NCI-H1417 treated with DMSO at 0.1 percent for 48 hours (cell line): Measurements from ENCODE around the gene CTDSP2.
"Not testable (repeated sequence)": the region's sequence is repeated elsewhere in the genome, so short reads cannot be mapped to it uniquely, and the experiment has no call there.

Experiments
- DNase-seq: peaks from one replicate; lab custom pipeline; 2025; lab: John Stamatoyannopoulos, UW

The CTDSP2 gene

DNA sequence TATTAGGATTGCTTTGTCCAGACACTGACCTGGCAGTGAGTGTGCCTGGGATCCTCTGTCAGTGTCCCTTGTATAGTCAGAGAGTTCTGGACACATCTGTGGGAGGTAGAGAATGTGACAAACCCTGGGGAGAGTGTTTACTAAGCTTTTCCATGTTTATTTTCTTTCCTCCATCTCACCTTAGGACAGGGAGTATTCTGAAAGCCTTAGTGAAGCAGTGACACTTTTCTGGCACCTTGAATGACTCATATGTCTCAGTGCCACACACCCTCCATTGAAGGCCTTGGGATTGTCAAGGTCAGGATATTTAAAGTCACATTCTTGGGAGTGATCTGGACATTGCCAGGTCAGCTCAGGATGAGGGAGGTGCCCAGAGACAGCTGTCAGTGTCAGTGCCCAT lies 34.9 kb upstream of the CTDSP2 start:
- no peak for DNase-seq

GRCh38 chr12:57881035-57881434 lies 34.5 kb upstream of the CTDSP2 start:
- not testable (repeated sequence) for DNase-seq

DNA sequence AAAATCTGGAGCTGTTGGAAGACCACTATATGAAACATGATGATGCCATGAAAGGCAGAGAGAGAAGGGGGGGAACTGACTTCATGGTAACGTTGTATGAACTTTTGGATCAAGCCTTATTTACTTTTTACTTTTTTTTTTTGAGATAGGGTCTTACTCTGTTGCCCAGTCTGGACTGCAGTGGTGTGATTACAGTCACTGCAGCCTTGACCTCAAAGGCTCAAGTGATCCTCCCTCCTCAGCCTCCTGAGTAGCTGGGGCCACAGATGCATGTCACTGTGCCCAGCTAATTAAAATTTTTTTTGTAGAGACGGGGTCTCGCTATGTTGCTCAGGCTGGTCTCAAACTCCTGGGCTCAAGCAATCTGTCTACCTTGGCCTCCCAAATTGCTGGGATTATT lies 31.3 kb upstream of the CTDSP2 start:
- no peak for DNase-seq

- no peak for DNase-seq
These were observed 29.4 kb upstream of the CTDSP2 start for GRCh38 chr12:57875753-57876547.

GRCh38 chr12:57874166-57875108 lies 27.9 kb upstream of the CTDSP2 start:
- no peak for DNase-seq

- DNase-seq: no peak
These were observed 25.8 kb upstream of the CTDSP2 start for GRCh38 chr12:57872362-57872761.

DNA sequence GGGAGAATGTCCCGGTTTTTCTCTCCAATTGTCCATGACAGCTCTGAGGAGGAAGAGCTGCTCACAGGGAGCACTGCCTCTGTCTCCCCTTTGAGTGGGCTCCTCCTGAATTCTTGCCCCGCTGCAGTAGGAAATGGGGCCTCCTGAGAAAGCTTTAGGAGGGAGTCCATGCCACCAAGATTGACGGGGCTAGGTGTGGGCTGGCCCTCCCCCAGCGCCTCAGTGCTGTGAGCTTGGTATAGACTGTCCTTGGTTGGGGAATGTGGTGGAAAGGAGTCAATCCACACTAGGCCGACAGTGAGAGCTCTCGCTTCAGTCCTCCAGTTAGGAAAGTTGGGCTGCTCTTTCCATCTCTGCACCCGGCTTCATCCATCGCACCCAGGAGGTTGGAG lies 23.4 kb upstream of the CTDSP2 start:
- DNase-seq: no peak

- no peak for DNase-seq
These were observed 22.9 kb upstream of the CTDSP2 start for GRCh38 chr12:57869298-57869926.

DNA sequence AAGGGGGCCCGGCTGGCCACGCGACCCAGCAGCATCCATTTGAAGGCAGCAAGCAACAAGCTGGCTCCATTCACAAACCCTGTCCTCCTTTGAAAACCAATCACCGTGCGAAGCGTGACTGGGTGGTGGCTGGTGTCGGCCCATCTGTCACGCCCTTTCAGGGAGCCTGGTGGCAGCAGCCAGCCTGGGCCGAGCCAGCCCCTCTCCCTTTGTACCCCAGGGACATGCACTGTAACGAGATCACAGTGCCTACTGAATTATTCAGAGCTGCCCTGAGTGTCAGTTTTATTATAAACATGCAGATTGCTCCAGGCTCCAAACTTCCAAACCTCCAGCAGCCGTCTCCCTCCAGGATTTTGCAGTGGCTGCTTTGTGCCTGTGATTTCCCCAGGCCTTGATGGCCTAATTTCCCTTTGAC lies 22.3 kb upstream of the CTDSP2 start:
- DNase-seq: no peak

- DNase-seq: no peak
These were observed 21.7 kb upstream of the CTDSP2 start for GRCh38 chr12:57868221-57868620.

- no peak for DNase-seq
These were observed 19.9 kb upstream of the CTDSP2 start for GRCh38 chr12:57866308-57867019.

DNA sequence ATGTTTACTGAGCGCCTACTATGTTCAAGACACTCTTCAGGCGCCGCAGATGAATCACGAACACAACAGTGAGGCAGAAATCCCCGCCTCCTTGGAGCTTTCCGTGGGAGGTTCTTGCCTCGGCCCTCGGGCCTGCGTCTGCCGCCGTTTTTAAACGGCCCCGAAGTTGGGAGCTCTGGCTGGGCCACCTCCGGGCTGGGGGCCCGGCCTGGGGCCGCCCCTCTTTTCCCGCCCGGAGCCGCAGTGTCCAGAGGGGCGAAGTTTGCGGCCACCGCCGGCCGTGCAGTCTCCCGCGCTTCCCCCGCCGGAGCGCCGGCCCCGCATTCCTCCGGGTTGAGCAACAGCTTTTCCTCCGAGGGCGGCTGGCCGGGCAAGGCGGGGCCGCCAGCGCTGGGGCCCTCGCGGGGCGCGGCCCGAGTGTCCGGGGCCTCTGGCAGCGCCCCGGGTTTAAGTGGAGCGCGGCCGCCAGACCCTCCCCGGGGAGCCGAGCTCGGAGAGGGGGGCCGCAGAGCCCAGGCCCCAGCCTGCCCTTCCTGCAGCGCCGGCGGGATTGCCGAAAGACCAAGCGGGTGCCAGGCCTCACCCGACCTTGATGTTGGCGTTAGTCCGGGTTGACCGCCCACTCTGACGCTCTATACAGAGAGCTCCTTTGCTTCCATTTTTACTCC lies 18.7 kb upstream of the CTDSP2 start:
- DNase-seq: no peak

DNA sequence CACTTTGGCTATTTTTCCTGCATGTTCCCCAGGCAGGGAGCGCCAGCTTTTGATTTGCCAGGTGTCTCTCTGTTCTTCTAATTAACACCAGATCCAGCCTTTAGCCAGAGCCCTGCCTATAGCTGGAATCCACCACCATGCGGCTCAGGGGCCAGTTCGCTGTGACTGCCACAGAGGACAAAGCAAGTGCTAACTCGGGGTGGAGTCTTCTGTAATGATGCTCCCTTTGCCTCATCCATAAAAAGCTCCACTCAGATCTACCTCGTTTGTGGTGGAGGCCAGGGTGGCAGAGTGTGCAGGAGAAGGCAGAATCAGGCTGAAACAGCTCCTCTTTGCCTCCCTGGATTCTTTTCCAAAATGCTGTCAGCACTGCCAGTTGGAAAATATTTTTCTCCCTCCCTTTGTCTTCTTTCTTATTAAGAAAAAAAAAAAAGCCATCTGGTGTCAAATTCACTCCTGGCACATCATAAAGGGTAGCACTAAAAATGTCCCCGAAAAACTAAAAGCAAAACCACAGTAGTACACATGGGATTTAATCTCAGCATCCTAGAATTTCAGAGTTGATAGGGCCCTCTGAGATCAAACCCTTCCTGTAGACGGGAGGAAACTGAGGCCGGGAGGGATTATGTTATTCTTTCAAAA lies 18.0 kb upstream of the CTDSP2 start:
- no peak for DNase-seq

- DNase-seq: no peak
These were observed 17.1 kb upstream of the CTDSP2 start for GRCh38 chr12:57863676-57864075.

DNA sequence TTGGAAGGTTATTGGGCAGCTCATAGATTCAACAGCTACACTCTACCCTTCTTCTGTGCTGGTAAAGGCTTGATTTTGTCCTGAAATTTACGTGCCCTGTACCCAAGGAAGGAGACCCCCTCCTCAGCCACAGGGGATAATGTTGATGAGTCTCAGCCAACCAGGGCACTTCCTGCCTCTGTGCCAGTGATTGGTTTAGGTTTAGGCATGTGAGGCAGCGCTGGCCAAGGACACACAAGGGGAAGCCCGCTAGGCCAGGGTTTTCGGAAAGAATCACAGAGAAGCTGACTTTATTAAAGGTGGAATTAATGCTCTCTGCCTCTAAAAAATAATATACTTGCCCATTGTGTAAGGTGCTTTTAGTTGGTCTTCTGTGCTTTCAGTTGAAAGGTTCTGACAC lies 15.4 kb upstream of the CTDSP2 start:
- no peak for DNase-seq

DNA sequence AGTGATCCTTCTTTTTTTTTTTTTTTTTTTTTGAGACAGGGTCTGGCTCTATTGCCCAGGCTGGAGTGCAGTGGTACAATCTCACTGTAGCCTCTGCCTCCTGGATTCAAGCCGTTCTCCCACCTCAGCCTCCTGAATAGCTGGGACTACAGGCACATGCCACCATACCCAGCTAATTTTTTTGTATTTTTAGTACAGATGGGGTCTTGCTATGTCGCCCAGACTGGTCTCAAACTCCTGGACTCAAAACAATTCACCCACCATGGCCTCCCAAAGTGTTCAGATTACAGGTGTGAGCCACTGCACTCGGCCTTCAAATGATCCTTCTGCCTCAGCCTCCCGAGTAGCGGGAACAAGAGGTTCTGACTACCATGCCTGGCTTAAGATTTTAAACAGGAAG lies 14.4 kb upstream of the CTDSP2 start:
- not testable (repeated sequence) for DNase-seq

DNA sequence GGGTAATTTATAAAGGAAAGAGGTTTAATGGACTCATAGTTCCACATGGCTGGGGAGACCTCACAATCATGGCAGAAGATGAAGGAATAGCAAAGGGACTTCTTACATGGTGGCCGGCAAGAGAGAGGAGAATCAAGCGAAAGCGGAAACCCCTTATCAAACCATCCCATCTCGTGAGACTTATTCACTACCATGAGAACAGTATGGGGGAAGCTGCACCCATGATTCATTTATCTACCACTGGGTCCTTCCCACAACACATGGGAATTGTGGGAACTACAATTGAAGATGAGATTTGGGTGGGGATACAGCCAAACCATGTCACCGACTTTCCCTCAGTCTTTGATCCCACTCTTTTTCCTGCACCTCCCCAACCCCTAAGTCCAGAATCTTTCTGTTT lies 12.6 kb upstream of the CTDSP2 start:
- no peak for DNase-seq

DNA sequence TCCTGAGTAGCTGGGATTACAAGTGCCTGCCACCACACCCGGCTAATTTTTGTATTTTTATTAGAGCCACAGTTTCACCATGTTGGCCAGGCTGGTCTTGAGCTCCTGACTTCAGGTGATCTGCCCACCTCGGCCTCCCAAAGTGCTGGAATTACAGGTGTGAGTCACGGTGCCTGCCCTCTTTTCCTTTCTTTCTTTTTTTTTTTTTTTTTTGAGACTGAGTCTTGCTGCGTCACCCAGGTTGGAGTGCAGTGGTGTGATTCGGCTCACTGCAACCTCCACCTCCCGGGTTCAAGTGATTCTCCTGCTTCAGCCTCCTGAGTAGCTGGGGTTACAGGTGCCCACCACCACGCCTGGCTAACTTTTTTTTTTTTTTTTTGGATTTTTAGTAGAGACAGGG lies 11.6 kb upstream of the CTDSP2 start:
- not testable (repeated sequence) for DNase-seq

DNA sequence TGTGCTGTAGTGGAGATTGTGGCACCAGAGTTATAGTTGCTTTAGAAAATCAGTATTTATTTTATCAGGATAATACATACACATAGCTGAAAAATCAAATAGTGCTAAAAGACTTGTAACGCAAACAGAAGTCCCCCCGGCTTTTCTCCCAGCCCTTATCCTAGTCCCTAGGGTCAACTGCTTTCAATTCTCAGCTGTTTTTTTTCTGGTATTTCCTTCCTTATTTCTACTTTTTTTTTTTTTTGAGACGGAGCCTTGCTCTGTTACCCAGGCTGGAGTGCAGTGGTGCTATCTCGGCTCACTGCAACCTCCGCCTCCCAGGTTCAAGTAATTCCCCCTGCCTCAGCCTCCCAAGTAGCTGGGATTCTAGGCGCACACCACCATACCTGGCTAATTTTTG lies 8.4 kb upstream of the CTDSP2 start:
- no peak for DNase-seq

- no peak for DNase-seq
These were observed 7.5 kb upstream of the CTDSP2 start for GRCh38 chr12:57853864-57854556.
